Right lobe of liver (tissue), 6 donors: ENCODE results near the gene PRIMPOL. TPM values are rescaled to one million over a fixed set of nuclear protein-coding genes. Genes with fewer than 3 reads are reported as not detected.
A peak's percentile ranks its signal among the peaks of the same experiment; 100 is the strongest.
"Not testable (repeated sequence)": the region's sequence is repeated elsewhere in the genome, so short reads cannot be mapped to it uniquely, and the experiment has no call there.

ENCODE experiments used
- ATAC-seq, 4 donors: fragments of 200-7000 bp; cut with Tn5 transposase; one replicate each; pipeline ENCODE4 v1.9.1; 2020; ENCODE audit warnings: mild to moderate bottlenecking in 4 of 4, moderate library complexity in 4 of 4
- DNase-seq, 3 donors: peaks; one replicate each; pipeline ENCODE4 v3.0.0-alpha.2; 2020
- H3K27ac ChIP-seq, 3 donors: fragments of 200-600 bp; one replicate each; pipeline ENCODE4 v1.8.0; 2022
- H3K27me3 ChIP-seq, 2 donors: fragments of 200-600 bp; one replicate each; pipeline ENCODE4 v1.8.0; 2022
- H3K36me3 ChIP-seq, 4 donors: fragments of 200-600 bp; sonication (generic) in 1 of 4; one replicate each; pipeline versions ENCODE4 v1.5.1 to v1.8.0; 2017 to 2022; ENCODE audit warnings: control low read depth in 1 of 4
- H3K4me1 ChIP-seq, 4 donors: fragments of 200-600 bp; sonication (generic) in 1 of 4; one replicate each; pipeline versions ENCODE4 v1.5.1 to v1.8.0; 2017 to 2022; ENCODE audit warnings: control low read depth in 1 of 4
- H3K4me3 ChIP-seq, 3 donors: fragments of 200-600 bp; one replicate each; pipeline ENCODE4 v1.8.0; 2022
- H3K9me3 ChIP-seq, 4 donors: fragments of 200-600 bp; sonication (generic) in 1 of 4; one replicate each; pipeline versions ENCODE4 v1.5.1 to v1.8.0; 2017 to 2022; ENCODE audit warnings: control low read depth in 1 of 4
- CTCF ChIP-seq, 4 donors: fragments of 200-600 bp in 3 of 4; fragments of 450-650 bp in 1 of 4; IDR thresholded peaks; one replicate each; pipeline versions ENCODE4 v1.5.1 to v1.8.0; 2016 to 2022; ENCODE audit warnings: antibody characterized with exemption in 4 of 4, mild to moderate bottlenecking in 2 of 4
- POLR2A ChIP-seq: fragments of 450-650 bp; IDR thresholded peaks from one replicate; pipeline ENCODE4 v1.6.1; 2017; ENCODE audit warnings: antibody characterized with exemption, mild to moderate bottlenecking
- WGBS: methylation state at CpG from one replicate; pipeline ENCODE4 v1.1.6; 2018; ENCODE audit warnings: low coverage, low lambda C conversion rate; ENCODE audit not compliant: insufficient coverage; ENCODE audit errors: missing lambda C conversion rate; 5-methylcytosine and 5-hydroxymethylcytosine counted together
- intact Hi-C, 2 donors: fragments of 100-400 bp; cut with DNase I; formaldehyde crosslinking; loops; one replicate each; pipeline versions ENCODE4 v1.11.2 to v1.14.1; 2022
- total RNA-seq, 6 experiments: library from RNA; depleted of rRNA in 2 of 6; stranded (reverse); fragments of >200 nt in 2 of 6; fragmentation: NEBNext Ultra II Directional in 3 of 6; extraction: Animal tissue kit (Norgen Biotek cat#: 25700) in 3 of 6; gene quantifications; one replicate each; pipeline versions ENCODE4 v1.1.0 to v1.2.4, GENCODE V29; 2016 to 2023
- donor health status: DM: no; HTN: yes; CAD: no.
- donor health status: DM: no; HTN: no; CAD: no.
- donor health status: DM: no; HTN: no; CAD: no.
- donor health status: DM: no; HTN: yes; CAD: no.
- donor health status: DM: no; HTN: yes; CAD: no.

Gene PRIMPOL
- total RNA-seq, 6 experiments from 2014 or later = 4.0 to 8.7 (median 5.7) TPM

GRCh38 chr4:184734758-184735157, 85.2 kb downstream of the PRIMPOL start:
- H3K4me1 ChIP-seq = peaks cover 0 to 5% (median 1%) of the 10 kb centered on the region in 4 donors
- no peak overlapping the region for H3K27ac ChIP-seq
- TF ChIP-seq CTCF (IDR thresholded peaks at IDR 0.05) = no peak
- no peak for TF ChIP-seq POLR2A
- H3K36me3 ChIP-seq = no peaks in the 10 kb centered on the region
- H3K4me3 ChIP-seq = peak overlapping the region; percentile 84 to 95 (median 92)
- 44% methylated on average over 6 of the region's 6 CpGs for WGBS
- no peak for ATAC-seq
- no peaks in the 10 kb centered on the region for H3K9me3 ChIP-seq
- H3K27me3 ChIP-seq = no peaks in the 10 kb centered on the region
- intact Hi-C loops = no loop called here
- DNase-seq = no peak

GRCh38 chr4:184739575-184739974, 90.0 kb downstream of the PRIMPOL start:
- ATAC-seq, DNase-seq, H3K4me1 ChIP-seq, H3K4me3 ChIP-seq, H3K27me3 ChIP-seq, H3K27ac ChIP-seq, intact Hi-C loops, H3K36me3 ChIP-seq, H3K9me3 ChIP-seq: not testable (repeated sequence)
- 73% methylated on average over 1 of the region's 1 CpG for WGBS

GRCh38 chr4:184740980-184741391, 91.4 kb downstream of the PRIMPOL start:
- Histone ChIP-seq H3K36me3 (no peaks in the 10 kb centered on the region), H3K27ac (no peak overlapping the region), H3K4me3 (no peak overlapping the region), H3K4me1 (peaks cover 0 to 10% (median 1%) of the 10 kb centered on the region in 4 donors), H3K9me3 (no peaks in the 10 kb centered on the region), H3K27me3 (no peaks in the 10 kb centered on the region)
- TF ChIP-seq POLR2A = no peak
- TF ChIP-seq CTCF (IDR thresholded peaks at IDR 0.05) = no peak
- peak in 1 of 4 donors; percentile 18 for ATAC-seq
- no peak for DNase-seq
- intact Hi-C loops = no loop called here
- WGBS = no CpG with 5 or more reads among the region's 20 CpGs

GRCh38 chr4:184741651-184742050, 92.1 kb downstream of the PRIMPOL start:
- H3K4me1 ChIP-seq = peaks cover 0 to 16% (median 5%) of the 10 kb centered on the region in 4 donors
- intact Hi-C loops, H3K4me3 ChIP-seq, H3K27ac ChIP-seq, DNase-seq, ATAC-seq, H3K27me3 ChIP-seq, H3K9me3 ChIP-seq, H3K36me3 ChIP-seq: not testable (repeated sequence)
- WGBS = 100% methylated on average over 1 of the region's 1 CpG

- no peaks in the 10 kb centered on the region for H3K9me3 ChIP-seq
- TF ChIP-seq CTCF (IDR thresholded peaks at IDR 0.05) (no peak), POLR2A (no peak)
- intact Hi-C loops = no loop called here
- no peak for ATAC-seq
- DNase-seq = no peak
- peaks cover 0 to 36% (median 17%) of the 10 kb centered on the region in 4 donors for H3K4me1 ChIP-seq
- no peak overlapping the region for H3K27ac ChIP-seq
- 79% methylated on average over 3 of the region's 4 CpGs for WGBS
- H3K27me3 ChIP-seq = no peaks in the 10 kb centered on the region
- H3K4me3 ChIP-seq = no peak overlapping the region
- H3K36me3 ChIP-seq = no peaks in the 10 kb centered on the region
Observed at GRCh38 chr4:184743650-184744049, 94.1 kb downstream of the PRIMPOL start.

- Histone ChIP-seq H3K27me3 (no peaks in the 10 kb centered on the region), H3K4me1 (peaks cover 0 to 42% (median 17%) of the 10 kb centered on the region in 4 donors), H3K27ac (no peak overlapping the region), H3K9me3 (no peaks in the 10 kb centered on the region), H3K36me3 (no peaks in the 10 kb centered on the region), H3K4me3 (no peak overlapping the region)
- DNase-seq (no peak), ATAC-seq (no peak)
- WGBS = 86% methylated on average over 7 of the region's 10 CpGs
- TF ChIP-seq CTCF (IDR thresholded peaks at IDR 0.05) = no peak
- TF ChIP-seq POLR2A = no peak
- intact Hi-C loops = no loop called here
Observed at GRCh38 chr4:184744236-184744635, 94.7 kb downstream of the PRIMPOL start.
